ENCODE results near the gene CTNNBIP1.

Gene CTNNBIP1

GRCh38 chr1:9875636-9876000, 34.5 kb downstream of the CTNNBIP1 start:
- DNase-seq (ENCODE audit: low read depth) = no peak

- peak; percentile 59 for DNase-seq (ENCODE audit: low read depth)
Observed at GRCh38 chr1:9874959-9875635, 35.0 kb downstream of the CTNNBIP1 start.

GRCh38 chr1:9874412-9874811, 35.7 kb downstream of the CTNNBIP1 start:
- DNase-seq (ENCODE audit: low read depth) = no peak

- no peak for DNase-seq (ENCODE audit: low read depth)
Observed at GRCh38 chr1:9873992-9874391, 36.1 kb downstream of the CTNNBIP1 start.

- no peak for DNase-seq (ENCODE audit: low read depth)
Observed at GRCh38 chr1:9873385-9873784, 36.7 kb downstream of the CTNNBIP1 start.

GRCh38 chr1:9872430-9873165, 37.5 kb downstream of the CTNNBIP1 start:
- no peak for DNase-seq (ENCODE audit: low read depth)

- no peak for DNase-seq (ENCODE audit: low read depth)
Observed at GRCh38 chr1:9871707-9872425, 38.2 kb downstream of the CTNNBIP1 start.

- no peak for DNase-seq (ENCODE audit: low read depth)
Observed at GRCh38 chr1:9871021-9871420, 39.0 kb downstream of the CTNNBIP1 start.

- no peak for DNase-seq (ENCODE audit: low read depth)
Observed at GRCh38 chr1:9870572-9870971, 39.5 kb downstream of the CTNNBIP1 start.

GRCh38 chr1:9869831-9870251, 40.2 kb downstream of the CTNNBIP1 start:
- DNase-seq (ENCODE audit: low read depth) = no peak

GRCh38 chr1:9868244-9868590, 41.9 kb downstream of the CTNNBIP1 start:
- no peak for DNase-seq (ENCODE audit: low read depth)

GRCh38 chr1:9867408-9868243, 42.4 kb downstream of the CTNNBIP1 start:
- DNase-seq (ENCODE audit: low read depth) = peak; percentile 86

GRCh38 chr1:9866836-9867235, 43.2 kb downstream of the CTNNBIP1 start:
- no peak for DNase-seq (ENCODE audit: low read depth)

- no peak for DNase-seq (ENCODE audit: low read depth)
Observed at GRCh38 chr1:9865724-9866123, 44.3 kb downstream of the CTNNBIP1 start.

GRCh38 chr1:9863371-9863770, 46.7 kb downstream of the CTNNBIP1 start:
- no peak for DNase-seq (ENCODE audit: low read depth)

GRCh38 chr1:9861360-9861759, 48.7 kb downstream of the CTNNBIP1 start:
- DNase-seq (ENCODE audit: low read depth) = no peak

GRCh38 chr1:9860887-9861286, 49.2 kb downstream of the CTNNBIP1 start:
- DNase-seq (ENCODE audit: low read depth) = no peak

GRCh38 chr1:9859281-9860014, 50.6 kb downstream of the CTNNBIP1 start:
- no peak for DNase-seq (ENCODE audit: low read depth)

GRCh38 chr1:9858293-9859035, 51.6 kb downstream of the CTNNBIP1 start:
- no peak for DNase-seq (ENCODE audit: low read depth)

GRCh38 chr1:9855186-9855585, 54.9 kb downstream of the CTNNBIP1 start:
- no peak for DNase-seq (ENCODE audit: low read depth)

GRCh38 chr1:9853249-9853595, 56.8 kb downstream of the CTNNBIP1 start:
- DNase-seq (ENCODE audit: low read depth) = no peak
